SKM-1 treated with dmso at 0.1 percent for 144 hours (cell line): ENCODE measurements around the gene LRRFIP2.
A peak's percentile ranks its signal among the peaks of the same experiment; 100 is the strongest.

Experiments
- DNase-seq: peaks from one replicate; lab custom pipeline; 2025; ENCODE audit not compliant: unreplicated experiment; lab: John Stamatoyannopoulos, UW

LRRFIP2 gene

DNA sequence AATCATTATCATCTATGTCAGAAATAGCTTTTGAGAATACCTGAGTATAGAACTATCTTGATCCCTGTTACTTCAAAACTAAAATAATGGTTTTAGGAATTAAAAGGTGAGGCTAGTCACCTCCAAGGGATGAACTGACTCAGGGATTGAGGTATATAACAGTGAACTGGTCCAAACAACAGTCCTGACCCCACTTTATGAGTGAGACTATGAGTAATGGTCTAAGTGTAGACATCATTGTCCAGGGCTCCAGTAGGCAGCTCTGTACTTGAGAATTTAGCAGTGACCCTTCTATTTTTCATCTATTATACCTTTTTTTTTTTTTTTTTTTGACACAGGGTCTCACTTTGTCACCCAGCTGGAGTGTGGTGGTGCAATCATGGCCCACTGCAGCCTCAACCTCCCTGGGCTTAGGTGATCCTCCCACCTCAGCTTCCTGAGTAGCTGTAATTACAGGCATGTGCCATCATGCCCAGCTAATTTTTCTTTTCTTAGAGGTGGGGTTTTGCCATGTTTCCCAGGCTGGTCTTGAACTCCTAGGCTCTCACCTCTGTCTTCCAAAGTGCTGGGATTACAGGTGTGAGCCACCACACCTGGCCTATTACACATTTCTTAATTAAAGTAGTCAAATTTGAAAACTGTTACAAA lies 144.7 kb downstream of the LRRFIP2 start:
- DNase-seq: no peak

DNA sequence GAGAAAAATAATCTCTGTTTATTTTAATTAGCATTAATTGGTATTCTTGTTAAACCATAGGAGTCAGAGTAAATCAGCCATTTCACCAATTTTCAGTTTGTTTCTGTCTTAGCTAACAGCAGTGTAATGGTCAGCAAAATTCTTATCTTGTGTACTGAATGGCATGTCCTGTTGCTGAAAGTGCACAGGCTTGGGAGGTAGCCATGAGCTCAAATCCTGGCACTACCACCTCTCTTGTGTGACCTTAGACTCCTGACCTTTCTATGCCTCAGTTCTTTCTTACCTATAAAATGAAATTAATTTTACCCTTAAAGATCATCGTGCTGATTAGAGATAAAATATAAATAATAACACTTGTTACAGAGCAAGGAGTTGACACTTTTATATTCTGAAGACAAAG lies 145.3 kb downstream of the LRRFIP2 start:
- DNase-seq: no peak

DNA sequence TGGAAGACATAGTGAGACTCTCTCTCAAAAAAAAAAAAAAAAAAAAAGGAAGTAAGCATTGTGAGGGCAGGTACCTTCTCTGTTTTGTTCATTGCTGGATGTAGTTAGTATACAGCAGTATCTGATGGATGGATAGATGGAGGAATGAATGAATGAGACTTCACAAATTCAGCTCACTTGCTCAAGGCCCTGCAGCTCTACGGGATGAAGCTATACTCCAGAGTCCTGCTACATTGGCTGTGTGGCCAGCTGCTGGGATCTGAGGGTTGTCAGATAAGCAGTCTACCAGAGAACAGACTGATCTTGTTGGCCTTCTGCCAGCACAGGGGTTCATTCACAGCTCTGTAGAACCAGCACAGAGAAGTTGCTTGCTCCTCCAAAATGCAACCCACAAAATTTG lies 146.1 kb downstream of the LRRFIP2 start:
- no peak for DNase-seq

DNA sequence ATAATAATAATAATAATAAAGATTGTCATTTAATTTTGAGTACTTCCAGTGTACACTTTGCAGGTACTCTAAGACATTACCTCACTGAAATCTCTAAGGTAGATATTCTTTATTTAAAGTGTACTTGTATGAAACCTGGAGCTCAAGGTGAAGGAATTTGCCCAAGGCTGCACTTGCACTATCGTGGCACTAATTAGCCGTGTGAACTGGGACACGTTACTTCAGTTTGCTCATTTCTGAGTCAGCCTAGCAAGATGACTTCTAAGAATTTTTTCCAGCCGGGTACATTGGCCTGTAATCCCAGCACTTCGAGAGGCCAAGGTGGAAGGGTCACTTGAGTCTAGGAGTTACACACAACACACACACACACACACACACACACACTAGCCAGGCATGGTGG lies 147.5 kb downstream of the LRRFIP2 start:
- no peak for DNase-seq

DNA sequence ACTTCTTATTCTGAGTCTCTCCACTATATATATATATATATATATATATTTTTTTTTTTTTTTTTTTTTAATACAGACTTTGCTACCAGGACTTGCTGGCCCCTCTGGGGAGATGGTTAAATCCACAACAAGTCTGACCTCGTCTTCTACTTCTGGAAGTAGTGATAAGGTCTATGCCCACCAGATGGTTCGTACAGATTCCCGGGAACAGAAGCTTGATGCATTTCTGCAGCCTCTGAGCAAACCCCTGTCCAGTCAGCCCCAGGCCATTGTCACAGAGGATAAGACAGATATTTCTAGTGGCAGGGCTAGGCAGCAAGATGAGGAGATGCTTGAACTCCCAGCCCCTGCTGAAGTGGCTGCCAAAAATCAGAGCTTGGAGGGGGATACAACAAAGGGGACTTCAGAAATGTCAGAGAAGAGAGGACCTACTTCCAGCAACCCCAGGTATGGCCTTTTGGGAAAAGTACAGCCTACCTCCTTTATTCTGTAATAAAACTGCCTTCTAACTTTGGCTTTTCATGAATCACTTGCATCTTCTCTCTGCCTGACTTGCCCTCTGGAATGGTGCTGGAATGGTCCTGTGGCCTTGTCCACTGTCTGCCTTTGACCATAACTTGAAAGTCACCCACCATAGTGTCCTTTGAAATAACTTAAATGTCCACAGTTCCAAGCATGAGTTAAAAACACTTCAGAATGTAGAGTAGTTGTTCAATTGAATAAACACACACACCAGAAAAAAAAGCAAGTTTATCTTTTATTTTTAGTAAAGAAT lies 148.6 kb downstream of the LRRFIP2 start:
- no peak for DNase-seq

DNA sequence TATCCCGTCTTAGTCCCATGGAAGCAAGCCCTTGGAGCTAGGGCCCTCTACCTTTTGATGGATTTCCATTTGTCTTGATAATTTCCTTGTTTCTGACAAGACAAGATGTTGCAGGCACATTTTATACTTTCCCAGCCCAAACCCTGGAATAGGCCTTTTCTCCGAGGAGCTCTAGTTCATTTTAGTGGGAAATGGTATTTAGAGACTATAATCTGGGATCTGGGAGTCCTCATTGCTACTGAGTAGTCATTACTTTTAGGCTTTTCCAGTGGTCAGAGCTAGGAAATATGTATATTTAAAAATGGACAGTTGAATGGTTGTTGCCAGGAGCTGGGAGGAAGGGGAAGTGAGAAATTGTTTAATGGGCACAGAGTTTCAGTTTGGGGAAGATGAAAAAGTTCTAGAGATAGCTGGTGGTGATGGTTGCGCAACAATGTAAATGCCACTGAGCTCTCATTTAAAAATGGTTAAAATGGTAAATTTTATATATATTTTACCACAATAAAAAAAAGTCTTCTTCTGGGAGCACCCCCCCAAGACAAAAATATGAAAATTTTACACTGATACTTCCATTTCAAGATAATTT lies 149.5 kb downstream of the LRRFIP2 start:
- peak; percentile 90 for DNase-seq

DNA sequence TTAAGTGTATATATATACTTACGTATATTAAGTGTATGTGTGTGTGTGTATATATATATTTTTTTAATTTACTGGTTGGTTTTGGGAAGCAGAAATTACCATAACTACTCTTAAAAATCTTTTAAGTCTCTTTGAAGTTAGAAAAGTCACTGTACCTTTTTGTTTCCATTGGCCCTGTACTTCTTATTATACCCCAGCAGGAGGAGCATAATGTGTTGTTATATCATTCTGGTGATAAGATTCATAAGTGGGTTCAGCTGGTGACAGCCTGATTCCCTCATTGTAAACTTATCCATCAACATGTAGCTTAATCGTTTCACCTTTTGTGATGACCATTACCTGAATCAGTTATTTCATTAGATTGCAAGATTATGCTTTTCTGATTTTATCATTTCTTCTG lies 150.3 kb downstream of the LRRFIP2 start:
- DNase-seq: no peak

DNA sequence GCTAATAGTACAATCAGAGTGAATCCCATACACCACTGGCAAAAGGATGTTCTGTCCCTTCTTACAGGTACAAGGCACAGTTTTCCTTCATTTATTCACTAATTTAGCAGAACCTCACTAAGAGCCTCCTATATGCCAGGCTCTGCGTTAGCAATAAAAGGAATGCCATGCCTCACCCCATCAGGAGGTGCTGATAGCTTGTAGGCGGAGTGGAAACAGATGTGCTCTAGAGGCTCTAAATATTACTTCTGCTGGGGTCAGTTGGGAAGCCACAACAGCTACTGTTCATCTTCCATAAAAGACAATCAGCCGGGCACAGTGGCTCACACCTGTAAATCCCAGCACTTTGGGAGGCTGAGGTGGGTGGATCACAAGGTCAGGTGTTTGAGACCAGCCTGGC lies 156.7 kb downstream of the LRRFIP2 start:
- no peak for DNase-seq

DNA sequence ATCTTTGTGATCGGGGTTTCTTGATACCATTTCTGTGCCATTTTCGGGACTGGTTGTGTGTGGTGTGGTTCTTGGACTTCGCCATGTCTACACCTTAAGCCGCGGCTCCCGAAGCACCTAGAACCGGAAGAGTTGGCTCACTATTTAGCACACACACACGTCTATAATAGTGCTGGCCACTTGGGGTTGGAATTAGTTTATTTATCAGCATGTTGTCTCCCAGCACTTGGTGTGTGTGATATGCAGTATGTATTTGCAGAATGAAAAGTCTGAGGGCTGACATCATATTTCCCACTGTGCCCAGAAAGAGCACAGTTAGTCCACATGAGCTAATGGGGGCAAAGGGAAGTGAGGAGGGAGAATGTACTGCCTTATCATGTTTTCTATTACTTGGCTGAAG lies 157.5 kb downstream of the LRRFIP2 start:
- no peak for DNase-seq

DNA sequence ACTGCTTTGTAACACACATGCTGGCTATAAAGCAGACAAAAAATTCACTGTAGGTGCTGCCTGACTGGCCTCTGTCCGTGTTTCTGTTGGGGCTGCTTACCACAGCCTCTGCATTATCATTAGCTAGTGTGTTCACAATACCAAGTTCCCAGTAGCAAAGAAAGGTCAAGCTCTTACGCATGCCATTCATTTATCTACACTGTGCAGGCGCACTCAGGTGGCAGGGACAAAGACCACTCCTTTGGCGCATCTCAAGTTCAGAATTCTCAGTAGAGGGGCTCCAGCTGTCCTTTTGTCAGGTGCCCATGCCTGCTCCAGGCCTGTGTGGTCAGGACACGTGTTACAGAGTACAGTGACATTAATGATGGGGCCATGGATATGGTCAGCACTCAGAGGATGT lies 158.7 kb downstream of the LRRFIP2 start:
- DNase-seq: no peak

DNA sequence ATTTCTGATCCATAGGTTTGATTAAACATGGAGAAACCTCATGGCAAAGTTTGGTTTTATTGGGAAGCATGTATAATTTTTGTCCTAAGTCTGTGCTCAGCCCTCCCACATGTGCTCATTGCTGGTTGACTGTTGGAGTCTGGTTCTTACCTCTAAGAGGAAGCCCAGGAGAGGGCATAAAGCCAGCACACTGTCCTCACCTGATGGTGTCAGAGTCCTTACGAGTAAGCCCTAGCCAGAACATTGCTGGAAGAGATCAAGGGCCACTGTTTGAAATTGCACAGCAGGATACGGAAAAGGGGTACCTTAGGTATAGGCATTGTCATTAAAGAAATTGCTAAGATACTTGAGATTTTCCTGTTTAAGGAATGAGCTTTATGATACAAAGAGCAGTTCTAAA lies 159.8 kb downstream of the LRRFIP2 start:
- no peak for DNase-seq
